ENCODE results near the gene DISC1. TPM values are rescaled to one million over a fixed set of nuclear protein-coding genes. Genes with fewer than 3 reads are reported as not detected.
A peak's percentile ranks its signal among the peaks of the same experiment; 100 is the strongest.
"Not testable (repeated sequence)": the region's sequence is repeated elsewhere in the genome, so short reads cannot be mapped to it uniquely, and the experiment has no call there.

Gene DISC1
- total and polyA plus RNA-seq, 5 donors, result 2.3 to 7.4 (median 4.6) TPM

- WGBS, result over 99% methylated on average over 5 of the region's 5 CpGs
- intact Hi-C loops (cut with DNase I); H3K4me3 ChIP-seq (ENCODE audit: low read length): not testable (repeated sequence)
Measured at GRCh38 chr1:231948102-231948501, 321.5 kb downstream of the DISC1 start.

GRCh38 chr1:231949277-231950091 lies 322.9 kb downstream of the DISC1 start:
- ATAC-seq (peak; percentile 87 to 90), DNase-seq (peak; percentile 51 to 84 (median 76))
- Histone ChIP-seq H3K4me1 (ENCODE audit: control insufficient read depth, insufficient read depth, low read length) (peaks cover 3% of the 10 kb centered on the region), H3K9me3 (ENCODE audit: control insufficient read depth, low read length) (no peaks in the 10 kb centered on the region), H3K27ac (ENCODE audit: low read length) (peak overlapping the region; percentile 40), H3K27me3 (ENCODE audit: control insufficient read depth, insufficient read depth) (no peaks in the 10 kb centered on the region), H3K4me3 (ENCODE audit: low read length) (no peak overlapping the region)
- intact Hi-C loops (cut with DNase I), result no loop called here
- WGBS, result 58% methylated on average over 8 of the region's 8 CpGs

More at GRCh38 chr1:231948102-231948501, 321.5 kb downstream of the DISC1 start:
- not testable (repeated sequence) for H3K27me3 ChIP-seq (ENCODE audit: control insufficient read depth, insufficient read depth); H3K9me3 ChIP-seq (ENCODE audit: control insufficient read depth, low read length); DNase-seq; ATAC-seq; H3K4me1 ChIP-seq (ENCODE audit: control insufficient read depth, insufficient read depth, low read length); H3K27ac ChIP-seq (ENCODE audit: low read length)

GRCh38 chr1:231950331-231951128 lies 323.9 kb downstream of the DISC1 start:
- no peaks in the 10 kb centered on the region for H3K9me3 ChIP-seq (ENCODE audit: control insufficient read depth, low read length)
- peaks cover 3% of the 10 kb centered on the region for H3K4me1 ChIP-seq (ENCODE audit: control insufficient read depth, insufficient read depth, low read length)
- no peaks in the 10 kb centered on the region for H3K27me3 ChIP-seq (ENCODE audit: control insufficient read depth, insufficient read depth)
- H3K4me3 ChIP-seq (ENCODE audit: low read length), result no peak overlapping the region
- intact Hi-C loops (cut with DNase I), result no loop called here
- no peak overlapping the region for H3K27ac ChIP-seq (ENCODE audit: low read length)
- no peak for DNase-seq
- WGBS, result 64% methylated on average over 6 of the region's 6 CpGs
- ATAC-seq, result no peak

- Histone ChIP-seq H3K27ac (ENCODE audit: low read length) (no peak overlapping the region), H3K4me1 (ENCODE audit: control insufficient read depth, insufficient read depth, low read length) (peaks cover 3% of the 10 kb centered on the region), H3K27me3 (ENCODE audit: control insufficient read depth, insufficient read depth) (no peaks in the 10 kb centered on the region), H3K9me3 (ENCODE audit: control insufficient read depth, low read length) (no peaks in the 10 kb centered on the region), H3K4me3 (ENCODE audit: low read length) (no peak overlapping the region)
- DNase-seq, result no peak
- WGBS, result 75% methylated on average over 3 of the region's 3 CpGs
- ATAC-seq, result no peak
- intact Hi-C loops (cut with DNase I), result no loop called here
Measured at GRCh38 chr1:231951374-231951773, 324.8 kb downstream of the DISC1 start.

- DNase-seq (no peak), ATAC-seq (no peak)
- H3K27me3 ChIP-seq (ENCODE audit: control insufficient read depth, insufficient read depth), result no peaks in the 10 kb centered on the region
- no peak overlapping the region for H3K4me3 ChIP-seq (ENCODE audit: low read length)
- no peak overlapping the region for H3K27ac ChIP-seq (ENCODE audit: low read length)
- intact Hi-C loops (cut with DNase I), result no loop called here
- no peaks in the 10 kb centered on the region for H3K9me3 ChIP-seq (ENCODE audit: control insufficient read depth, low read length)
- 32% methylated on average over 1 of the region's 1 CpG for WGBS
- peaks cover 3% of the 10 kb centered on the region for H3K4me1 ChIP-seq (ENCODE audit: control insufficient read depth, insufficient read depth, low read length)
Measured at GRCh38 chr1:231952154-231952553, 325.6 kb downstream of the DISC1 start.

DNA sequence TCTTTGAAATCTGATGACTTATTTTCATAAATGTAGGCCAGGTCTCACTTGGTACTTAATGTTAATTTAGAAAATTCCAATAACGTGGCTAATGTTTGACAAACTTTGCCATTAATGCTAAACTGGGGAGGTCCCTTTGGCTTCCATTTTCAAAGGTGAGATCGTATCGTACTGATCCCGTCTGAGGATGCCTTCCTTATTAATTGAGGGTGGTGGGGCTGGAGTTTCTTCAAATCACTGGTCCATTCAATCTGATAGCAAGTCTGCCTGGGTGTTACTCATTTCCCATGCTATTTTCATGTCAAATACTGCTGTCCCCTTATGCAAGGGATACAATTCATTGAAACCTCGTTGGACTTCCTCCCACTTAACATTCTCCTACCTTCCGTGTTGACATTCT lies 327.1 kb downstream of the DISC1 start:
- H3K9me3 ChIP-seq (ENCODE audit: control insufficient read depth, low read length), result no peaks in the 10 kb centered on the region
- H3K4me1 ChIP-seq (ENCODE audit: control insufficient read depth, insufficient read depth, low read length), result peaks cover 6% of the 10 kb centered on the region
- H3K4me3 ChIP-seq (ENCODE audit: low read length), result no peak overlapping the region
- DNase-seq (no peak), ATAC-seq (no peak)
- H3K27ac ChIP-seq (ENCODE audit: low read length), result no peak overlapping the region
- intact Hi-C loops (cut with DNase I), result no loop called here
- WGBS, result 80% methylated on average over 6 of the region's 6 CpGs
- no peaks in the 10 kb centered on the region for H3K27me3 ChIP-seq (ENCODE audit: control insufficient read depth, insufficient read depth)

GRCh38 chr1:231954751-231955150 lies 328.2 kb downstream of the DISC1 start:
- H3K4me1 ChIP-seq (ENCODE audit: control insufficient read depth, insufficient read depth, low read length), result peaks cover 6% of the 10 kb centered on the region
- no peaks in the 10 kb centered on the region for H3K27me3 ChIP-seq (ENCODE audit: control insufficient read depth, insufficient read depth)
- H3K9me3 ChIP-seq (ENCODE audit: control insufficient read depth, low read length), result no peaks in the 10 kb centered on the region
- 98% methylated on average over 3 of the region's 3 CpGs for WGBS
- intact Hi-C loops (cut with DNase I), result no loop called here
- H3K4me3 ChIP-seq (ENCODE audit: low read length), result no peak overlapping the region
- DNase-seq (no peak), ATAC-seq (no peak)
- no peak overlapping the region for H3K27ac ChIP-seq (ENCODE audit: low read length)

GRCh38 chr1:231957359-231957758 lies 330.8 kb downstream of the DISC1 start:
- WGBS, result 92% methylated on average over 1 of the region's 1 CpG
- Histone ChIP-seq H3K4me3 (ENCODE audit: low read length) (no peak overlapping the region), H3K9me3 (ENCODE audit: control insufficient read depth, low read length) (no peaks in the 10 kb centered on the region), H3K27ac (ENCODE audit: low read length) (no peak overlapping the region), H3K27me3 (ENCODE audit: control insufficient read depth, insufficient read depth) (no peaks in the 10 kb centered on the region), H3K4me1 (ENCODE audit: control insufficient read depth, insufficient read depth, low read length) (peaks cover 3% of the 10 kb centered on the region)
- no peak for DNase-seq
- no peak for ATAC-seq
- intact Hi-C loops (cut with DNase I), result no loop called here

- intact Hi-C loops (cut with DNase I), result no loop called here
- WGBS, result 41% methylated on average over 4 of the region's 4 CpGs
- no peak overlapping the region for H3K27ac ChIP-seq (ENCODE audit: low read length)
- H3K4me3 ChIP-seq (ENCODE audit: low read length), result no peak overlapping the region
- H3K9me3 ChIP-seq (ENCODE audit: control insufficient read depth, low read length), result no peaks in the 10 kb centered on the region
- H3K27me3 ChIP-seq (ENCODE audit: control insufficient read depth, insufficient read depth), result no peaks in the 10 kb centered on the region
- peaks cover 3% of the 10 kb centered on the region for H3K4me1 ChIP-seq (ENCODE audit: control insufficient read depth, insufficient read depth, low read length)
- ATAC-seq (peak in 1 of 2 donors; percentile 39), DNase-seq (no peak)
Measured at GRCh38 chr1:231958448-231958847, 331.9 kb downstream of the DISC1 start.

DNA sequence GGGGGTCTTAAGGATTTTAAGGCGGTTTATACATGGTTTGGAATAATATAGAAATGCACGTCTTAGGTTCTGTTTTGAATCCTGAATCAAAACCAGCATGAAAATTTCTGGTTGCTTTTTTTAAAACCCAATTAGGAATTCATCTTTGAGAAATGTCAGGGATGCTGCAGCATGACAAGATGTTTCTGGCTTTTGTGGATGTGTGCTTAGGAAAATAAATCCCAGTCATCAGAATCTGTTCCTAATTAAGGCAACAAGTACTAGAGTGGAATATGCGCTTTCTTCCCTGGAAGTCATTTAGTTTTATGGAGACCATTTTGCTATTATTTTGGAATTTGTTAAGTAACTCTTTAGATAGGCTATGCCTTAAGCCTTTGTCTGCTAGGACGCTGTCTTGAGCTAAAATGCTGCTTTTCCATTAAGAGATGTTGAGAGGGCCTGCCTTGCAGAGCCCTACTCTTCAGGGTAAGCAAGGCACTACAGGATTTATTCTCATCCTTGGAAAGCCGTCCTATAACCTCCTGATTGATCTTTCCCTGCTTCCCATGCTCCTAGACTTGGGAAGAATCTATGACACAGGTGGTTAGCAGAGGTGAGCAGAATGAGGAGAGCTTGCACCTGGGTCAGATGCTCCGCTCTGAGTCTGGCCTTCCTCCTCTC lies 332.8 kb downstream of the DISC1 start:
- Histone ChIP-seq H3K4me1 (ENCODE audit: control insufficient read depth, insufficient read depth, low read length) (peaks cover 3% of the 10 kb centered on the region), H3K4me3 (ENCODE audit: low read length) (no peak overlapping the region), H3K9me3 (ENCODE audit: control insufficient read depth, low read length) (no peaks in the 10 kb centered on the region), H3K27ac (ENCODE audit: low read length) (no peak overlapping the region), H3K27me3 (ENCODE audit: control insufficient read depth, insufficient read depth) (no peaks in the 10 kb centered on the region)
- WGBS, result 95% methylated on average over 6 of the region's 6 CpGs
- no peak for DNase-seq
- no peak for ATAC-seq
- intact Hi-C loops (cut with DNase I), result no loop called here

GRCh38 chr1:231961801-231962200 lies 335.2 kb downstream of the DISC1 start:
- ATAC-seq; H3K4me3 ChIP-seq (ENCODE audit: low read length); H3K27ac ChIP-seq (ENCODE audit: low read length); H3K27me3 ChIP-seq (ENCODE audit: control insufficient read depth, insufficient read depth); intact Hi-C loops (cut with DNase I); DNase-seq; H3K4me1 ChIP-seq (ENCODE audit: control insufficient read depth, insufficient read depth, low read length); H3K9me3 ChIP-seq (ENCODE audit: control insufficient read depth, low read length): not testable (repeated sequence)
- WGBS, result 90% methylated on average over 1 of the region's 1 CpG

All from right cardiac atrium (tissue), 5 donors.